NCI-H2107 treated with DMSO at 0.1 percent for 48 hours (cell line): ENCODE data around the gene CCR7.

Source experiments
- DNase-seq: peaks from one replicate; lab custom pipeline; 2025; ENCODE audit not compliant: unreplicated experiment; lab: John Stamatoyannopoulos, UW

The CCR7 gene

DNA sequence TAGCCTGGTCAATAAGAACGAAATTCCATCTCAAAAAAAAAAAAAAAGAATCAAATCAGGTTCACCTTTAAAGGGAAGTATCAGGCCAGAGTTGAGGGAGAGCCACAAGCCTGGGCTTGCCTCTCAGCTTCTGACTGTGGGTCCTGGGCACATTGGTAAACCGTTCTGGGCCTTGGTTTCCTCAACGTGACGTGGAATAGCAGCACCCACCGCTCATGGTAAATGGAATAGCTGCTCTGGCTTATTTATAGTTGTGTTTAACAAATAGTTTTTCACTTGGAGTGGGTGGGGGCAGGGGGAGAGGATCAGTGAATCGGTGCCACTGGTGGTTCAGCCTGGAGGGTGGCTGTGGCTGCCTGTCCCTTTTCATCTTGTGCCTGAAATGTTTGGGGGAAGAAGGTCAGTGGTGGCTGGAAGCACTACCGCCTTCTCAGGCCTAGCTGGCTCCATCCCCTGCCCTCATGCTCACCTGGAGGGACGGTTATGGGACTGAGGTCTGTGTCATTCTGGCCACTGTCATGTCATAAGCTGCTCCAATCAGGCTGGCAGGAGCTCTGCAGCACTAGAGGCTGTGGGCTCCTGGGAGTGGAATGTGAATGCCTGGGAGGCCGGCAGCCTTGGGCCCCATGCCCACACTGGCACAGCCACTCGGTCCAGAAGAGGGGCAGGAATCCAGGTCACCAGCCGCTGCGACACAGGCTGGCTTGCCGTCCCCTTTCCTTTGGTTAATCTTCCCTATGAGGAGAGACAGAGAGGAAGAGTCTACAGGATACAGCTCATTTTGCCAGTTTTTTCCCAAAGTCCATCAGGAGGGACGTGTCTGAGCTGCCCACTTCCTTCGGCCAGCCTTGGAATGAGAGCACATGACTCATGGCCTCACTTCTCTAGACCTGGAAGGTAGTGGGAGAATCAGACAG is 27.0 kb downstream of the CCR7 start:
- no peak for DNase-seq

DNA sequence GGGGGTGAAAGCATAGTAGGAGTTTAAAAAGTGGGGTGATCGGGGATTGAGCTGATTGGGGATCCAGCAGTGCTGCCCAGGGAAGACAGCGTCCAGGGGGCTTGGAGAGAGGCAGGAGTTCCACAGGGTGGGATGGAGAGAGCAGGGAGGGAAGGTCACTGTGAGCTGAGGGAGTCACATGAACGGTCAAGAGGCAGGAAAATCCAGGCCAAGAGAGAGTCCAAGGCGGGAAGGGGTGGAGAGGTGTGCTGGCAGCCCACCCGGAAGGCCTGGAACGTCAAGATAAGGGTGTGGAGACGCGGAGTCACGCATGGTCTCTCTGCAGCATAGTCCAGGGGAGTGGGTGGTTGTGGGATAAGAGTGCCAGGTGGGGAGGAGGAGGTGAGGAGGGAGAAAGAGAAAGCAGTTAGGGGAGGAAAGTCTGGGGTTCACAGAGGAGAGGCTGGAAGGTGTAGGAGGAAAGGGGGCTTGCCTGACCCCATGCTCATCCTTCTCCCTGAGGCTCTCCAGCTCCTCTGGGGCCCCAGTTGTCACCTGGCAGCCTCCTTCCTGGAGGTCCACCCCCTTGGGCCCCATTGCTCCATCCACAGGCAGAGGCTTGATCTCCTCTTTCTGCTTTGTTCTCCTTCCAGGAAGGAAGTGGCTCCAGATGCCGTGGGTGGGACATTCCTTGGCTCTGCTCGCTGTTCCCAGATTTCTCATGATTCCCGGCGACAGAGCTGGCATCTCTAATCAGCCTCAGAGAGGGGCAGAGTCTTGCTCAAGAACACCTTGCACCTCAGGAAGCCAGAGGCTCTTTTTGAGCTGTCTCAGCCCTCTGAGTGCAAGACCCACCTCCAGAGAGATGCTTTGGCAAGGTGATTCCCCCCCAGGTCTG is 28.7 kb downstream of the CCR7 start:
- DNase-seq: no peak

- DNase-seq: no peak
Measured at GRCh38 chr17:40535924-40536294, 29.4 kb downstream of the CCR7 start.

DNA sequence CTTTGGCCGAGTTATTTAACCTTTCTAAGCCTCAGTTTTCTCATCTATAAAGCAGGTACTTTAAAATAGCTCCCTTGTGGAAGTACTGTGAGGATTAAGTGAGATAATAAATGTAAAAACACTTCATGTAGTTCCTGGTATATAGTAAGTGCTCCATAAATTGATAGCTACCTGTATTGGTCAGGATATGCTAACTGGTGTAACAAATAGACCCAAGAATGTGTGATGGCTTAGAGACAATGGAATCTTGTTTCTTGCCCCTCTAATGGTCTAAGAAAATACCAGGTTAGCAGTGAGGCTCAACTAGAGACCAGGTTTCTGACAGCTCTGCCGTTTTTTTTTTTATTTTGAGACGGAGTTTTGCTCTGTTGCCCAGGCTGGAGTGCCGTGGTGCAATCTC is 29.8 kb downstream of the CCR7 start:
- no peak for DNase-seq

DNA sequence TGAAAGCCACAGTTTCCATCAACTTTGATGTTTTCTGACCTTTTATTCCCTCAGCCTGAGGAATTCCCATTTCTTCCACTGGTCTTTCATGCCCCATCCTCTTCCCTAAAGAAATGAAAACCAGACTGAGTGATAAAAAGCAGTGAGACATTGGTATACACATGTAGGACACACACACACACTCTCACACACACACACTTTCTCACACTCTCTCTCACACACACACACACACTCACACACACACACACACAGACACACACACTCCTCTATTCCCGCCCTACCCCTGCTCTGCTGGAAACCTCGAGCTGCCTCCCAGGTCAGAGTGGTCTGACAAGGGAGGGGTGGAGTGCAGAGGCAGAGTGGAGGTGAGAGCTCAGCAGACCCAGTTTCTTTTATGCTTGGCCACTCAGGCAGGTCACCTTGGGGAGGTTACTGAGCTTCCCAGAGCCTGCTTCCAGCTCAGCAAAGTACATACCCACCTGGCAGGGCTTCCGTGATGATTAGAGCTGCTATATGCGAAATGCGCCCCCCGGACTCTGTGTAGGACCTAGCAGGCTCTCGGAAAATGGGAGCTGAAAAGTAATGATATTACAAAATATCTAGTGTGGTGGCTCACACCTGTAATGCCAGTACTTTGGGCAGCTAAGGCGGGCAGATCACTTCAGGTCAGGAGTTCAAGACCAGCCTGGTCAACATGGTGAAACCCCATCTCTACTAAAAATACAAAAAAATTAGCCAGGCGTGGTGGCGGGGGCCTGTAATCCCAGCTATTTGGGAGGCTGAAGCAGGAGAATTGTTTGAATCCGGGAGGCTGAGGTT is 30.7 kb downstream of the CCR7 start:
- no peak for DNase-seq

GRCh38 chr17:40533896-40534295 is 31.4 kb downstream of the CCR7 start:
- DNase-seq: no peak

DNA sequence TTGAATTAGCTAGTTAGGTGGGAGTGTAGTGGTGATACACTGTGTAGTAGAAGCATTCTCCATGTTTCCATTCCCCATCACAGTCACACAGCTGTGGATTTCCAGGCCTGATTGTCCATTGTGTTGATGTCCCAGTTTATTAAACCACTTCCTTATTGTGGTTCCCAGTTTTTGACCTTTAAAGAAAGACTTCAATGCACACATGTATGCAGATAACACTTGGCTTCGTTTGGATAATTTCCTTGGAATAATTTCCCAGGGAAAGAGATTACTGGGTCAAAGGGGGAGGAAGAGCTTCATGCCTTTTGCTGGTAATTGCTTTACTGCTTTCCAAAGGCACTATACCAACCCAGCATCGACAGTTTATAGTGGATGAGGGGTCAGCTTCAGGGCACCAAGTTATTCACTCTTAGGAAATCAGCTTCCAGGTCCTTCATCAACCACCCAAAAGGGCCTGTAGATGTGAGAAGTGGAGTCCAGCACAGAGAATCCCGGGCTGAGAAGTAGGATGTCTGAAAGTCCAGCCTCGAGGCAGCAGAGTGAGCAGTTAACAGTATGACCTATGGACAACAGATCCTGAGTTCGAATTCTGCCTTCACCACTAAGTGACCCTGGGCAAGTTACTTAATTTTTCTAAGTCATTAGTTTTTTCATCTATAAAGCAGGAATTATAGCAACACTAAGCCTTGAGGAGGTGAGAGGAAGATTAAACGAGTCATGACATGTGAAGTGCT is 32.6 kb downstream of the CCR7 start:
- no peak for DNase-seq

DNA sequence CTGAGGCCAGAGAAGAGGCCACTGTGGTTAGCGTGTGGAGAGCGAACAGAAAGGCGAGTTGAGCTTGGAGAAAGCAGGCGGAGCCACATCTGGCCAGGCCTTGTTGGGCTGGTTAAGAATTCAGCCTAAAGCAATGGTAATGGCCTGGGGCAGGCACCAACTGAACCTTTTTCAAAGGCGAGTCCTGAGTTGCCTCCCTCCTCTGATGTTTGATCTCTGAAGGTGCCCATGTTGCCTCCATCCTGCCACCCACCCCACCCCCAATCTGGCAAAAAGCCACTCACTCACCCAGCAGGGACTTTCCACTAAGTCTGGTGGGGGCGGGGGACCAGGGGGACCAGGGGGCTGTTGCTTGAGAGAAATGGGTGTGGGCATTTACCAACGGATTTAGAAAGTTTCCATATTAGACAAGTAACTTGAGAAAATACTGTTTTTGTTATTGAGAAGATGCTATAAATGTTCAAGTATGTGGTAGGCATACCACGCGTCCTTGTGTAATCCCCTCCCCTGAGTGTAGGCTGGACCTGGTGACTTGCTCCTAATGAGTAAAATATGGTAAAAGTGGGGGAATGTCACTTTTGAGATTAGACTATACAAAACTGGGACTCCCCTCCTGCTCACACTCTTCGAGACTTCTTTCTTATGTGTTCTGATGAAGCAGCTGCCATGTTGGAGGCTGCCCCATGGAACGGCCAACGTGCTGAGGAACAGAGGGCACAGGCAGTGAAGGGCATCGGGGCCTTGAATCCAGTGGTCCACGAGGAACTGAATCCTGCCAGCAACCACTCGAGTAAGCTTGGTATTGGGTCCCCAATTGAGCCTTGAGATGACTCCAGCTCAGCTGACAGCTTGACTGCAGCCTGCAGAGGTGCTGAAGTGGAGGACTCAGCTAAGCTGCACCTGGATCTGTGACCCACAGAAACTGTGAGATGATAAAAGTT is 34.0 kb downstream of the CCR7 start:
- no peak for DNase-seq

GRCh38 chr17:40530531-40530994 is 34.7 kb downstream of the CCR7 start:
- DNase-seq: no peak

DNA sequence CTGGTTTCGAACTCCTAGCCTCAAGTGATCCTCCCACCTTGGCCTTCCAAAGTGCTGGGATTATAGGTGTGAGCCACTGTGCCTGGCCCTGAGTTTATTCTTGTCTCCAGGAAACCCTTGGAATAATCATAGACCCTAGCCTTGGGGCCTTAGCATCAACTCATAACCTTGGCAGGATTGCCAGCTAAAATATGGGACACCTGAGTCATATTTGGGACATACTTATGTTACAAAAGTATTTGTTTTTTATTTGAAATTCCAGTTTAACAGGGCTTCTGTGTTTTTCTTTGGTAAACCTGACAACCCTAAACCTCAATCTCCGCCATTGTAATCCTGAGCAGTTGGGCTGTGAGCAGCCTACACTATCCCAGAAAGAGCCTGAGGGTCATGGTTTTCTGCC is 35.3 kb downstream of the CCR7 start:
- DNase-seq: no peak

GRCh38 chr17:40528692-40529417 is 36.4 kb downstream of the CCR7 start:
- no peak for DNase-seq

GRCh38 chr17:40526668-40527067 is 38.6 kb downstream of the CCR7 start:
- no peak for DNase-seq

GRCh38 chr17:40525294-40525693 is 40.0 kb downstream of the CCR7 start:
- DNase-seq: no peak

GRCh38 chr17:40524243-40524965 is 40.9 kb downstream of the CCR7 start:
- DNase-seq: no peak

DNA sequence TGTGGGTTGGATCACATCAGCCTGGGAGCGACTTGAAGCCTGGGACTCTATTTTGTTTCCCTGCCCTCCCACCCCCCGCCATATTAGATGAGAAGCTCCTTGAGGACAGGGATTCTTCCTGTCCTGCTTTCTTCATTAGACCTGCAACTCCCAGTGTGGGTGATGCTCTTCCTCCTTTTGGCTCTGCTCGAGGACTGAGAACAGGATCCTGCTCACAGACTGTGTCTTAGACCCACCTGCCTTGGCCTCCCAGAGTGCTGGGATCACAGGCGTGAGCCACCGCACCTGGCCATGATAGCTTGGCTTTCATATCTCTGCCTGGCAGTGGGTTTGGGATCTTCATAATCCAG is 42.3 kb downstream of the CCR7 start:
- DNase-seq: no peak

- no peak for DNase-seq
Measured at GRCh38 chr17:40522250-40522960, 42.9 kb downstream of the CCR7 start.

DNA sequence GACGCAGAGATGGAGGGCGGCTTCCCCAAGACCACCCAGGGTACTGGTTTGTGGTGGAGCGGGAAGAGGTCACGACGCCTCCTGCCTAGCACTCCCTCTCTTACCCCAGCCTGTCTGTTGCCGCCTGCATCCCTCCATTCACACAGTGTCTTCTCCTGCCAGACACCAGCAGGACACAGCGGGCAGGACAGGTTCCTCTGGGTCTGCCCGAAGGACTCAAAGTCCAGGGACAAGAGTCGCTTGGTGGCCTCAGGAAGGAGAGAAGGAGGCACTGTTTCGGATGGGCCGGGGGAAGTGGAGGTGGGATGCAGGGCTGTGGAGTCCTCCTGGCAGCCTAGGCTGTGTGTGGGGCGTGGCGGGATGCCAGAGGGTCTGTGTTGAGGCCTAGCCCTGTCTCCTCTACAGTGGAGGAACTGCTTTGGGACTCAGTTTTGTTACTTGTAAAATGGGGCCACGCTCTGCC is 44.2 kb downstream of the CCR7 start:
- no peak for DNase-seq
